ENCODE measurements around the gene COL4A1.

COL4A1 gene

GRCh38 chr13:110272651-110273050 is 34.3 kb downstream of the COL4A1 start:
- no peak for DNase-seq

GRCh38 chr13:110272227-110272626 is 34.7 kb downstream of the COL4A1 start:
- DNase-seq: no peak

GRCh38 chr13:110271313-110271712 is 35.6 kb downstream of the COL4A1 start:
- DNase-seq: no peak

GRCh38 chr13:110270507-110270906 is 36.5 kb downstream of the COL4A1 start:
- no peak for DNase-seq

- no peak for DNase-seq
These were observed 37.3 kb downstream of the COL4A1 start for GRCh38 chr13:110269509-110270185.

GRCh38 chr13:110268576-110269185 is 38.3 kb downstream of the COL4A1 start:
- DNase-seq: no peak

- no peak for DNase-seq
These were observed 38.9 kb downstream of the COL4A1 start for GRCh38 chr13:110268061-110268460.

GRCh38 chr13:110266983-110267382 is 40.0 kb downstream of the COL4A1 start:
- DNase-seq: no peak

- DNase-seq: no peak
These were observed 40.5 kb downstream of the COL4A1 start for GRCh38 chr13:110266431-110266809.

GRCh38 chr13:110265682-110266430 is 41.1 kb downstream of the COL4A1 start:
- no peak for DNase-seq

GRCh38 chr13:110265341-110265681 is 41.6 kb downstream of the COL4A1 start:
- DNase-seq: no peak

- no peak for DNase-seq
These were observed 42.2 kb downstream of the COL4A1 start for GRCh38 chr13:110264685-110265275.

- no peak for DNase-seq
These were observed 43.1 kb downstream of the COL4A1 start for GRCh38 chr13:110263888-110264287.

- no peak for DNase-seq
These were observed 43.6 kb downstream of the COL4A1 start for GRCh38 chr13:110263404-110263803.

GRCh38 chr13:110262508-110263291 is 44.3 kb downstream of the COL4A1 start:
- no peak for DNase-seq

GRCh38 chr13:110262082-110262436 is 44.9 kb downstream of the COL4A1 start:
- no peak for DNase-seq

- DNase-seq: no peak
These were observed 45.5 kb downstream of the COL4A1 start for GRCh38 chr13:110261166-110262081.

- DNase-seq: no peak
These were observed 47.3 kb downstream of the COL4A1 start for GRCh38 chr13:110259651-110260050.

- no peak for DNase-seq
These were observed 47.9 kb downstream of the COL4A1 start for GRCh38 chr13:110258876-110259631.

- no peak for DNase-seq
These were observed 49.5 kb downstream of the COL4A1 start for GRCh38 chr13:110257408-110257807.

All from Kasumi-1 (cell line).